CD4-positive, alpha-beta T cell treated with Interleukin-2 at 100 ng/mL for 4 hours (primary cell): ENCODE data around the gene SYDE1.
"Not testable (repeated sequence)": the region's sequence is repeated elsewhere in the genome, so short reads cannot be mapped to it uniquely, and the experiment has no call there.

Experiments
- DNase-seq: peaks from one replicate; pipeline ENCODE4 v3.0.0-alpha.2; 2020; ENCODE audit warnings: low spot score

SYDE1 gene

GRCh38 chr19:15107061-15108010 lies at the start of gene SYDE1:
Gene SYDE1 (plus strand): TSS chr19:15107401. CDS start chr19:15107434, 33 bp downstream.
- DNase-seq, result no peak

- no peak for DNase-seq
These were observed 45.2 kb upstream of the SYDE1 start for GRCh38 chr19:15062036-15062435.

GRCh38 chr19:15070386-15070785 lies 36.8 kb upstream of the SYDE1 start:
- DNase-seq, result not testable (repeated sequence)

- DNase-seq, result no peak
These were observed 34.1 kb upstream of the SYDE1 start for GRCh38 chr19:15072930-15073647.

- DNase-seq, result no peak
These were observed 32.8 kb upstream of the SYDE1 start for GRCh38 chr19:15074371-15074770.

GRCh38 chr19:15075806-15076205 lies 31.4 kb upstream of the SYDE1 start:
- DNase-seq, result no peak

GRCh38 chr19:15080002-15080401 lies 27.2 kb upstream of the SYDE1 start:
- not testable (repeated sequence) for DNase-seq

GRCh38 chr19:15081911-15082310 lies 25.3 kb upstream of the SYDE1 start, which contains the start of gene OR1I1:
Gene OR1I1 (plus strand): TSS chr19:15082211. CDS start chr19:15087066, 4,855 bp downstream.
- DNase-seq, result no peak

GRCh38 chr19:15087182-15087581 lies 20.0 kb upstream of the SYDE1 start:
- DNase-seq, result no peak

- peak; percentile 78 for DNase-seq
These were observed 15.1 kb upstream of the SYDE1 start for GRCh38 chr19:15091918-15092753.

GRCh38 chr19:15093001-15093400 lies 14.2 kb upstream of the SYDE1 start:
- no peak for DNase-seq

GRCh38 chr19:15096223-15096622 lies 11.0 kb upstream of the SYDE1 start:
- DNase-seq, result no peak

GRCh38 chr19:15097980-15098379 lies 9.2 kb upstream of the SYDE1 start:
- not testable (repeated sequence) for DNase-seq

GRCh38 chr19:15098460-15098859 lies 8.7 kb upstream of the SYDE1 start:
- no peak for DNase-seq

GRCh38 chr19:15099017-15099582 lies 8.1 kb upstream of the SYDE1 start:
- no peak for DNase-seq

GRCh38 chr19:15101479-15102082 lies 5.6 kb upstream of the SYDE1 start:
- DNase-seq, result peak; percentile 57

- no peak for DNase-seq
These were observed 3.2 kb upstream of the SYDE1 start for GRCh38 chr19:15104003-15104402.

GRCh38 chr19:15104411-15104810 lies 2.8 kb upstream of the SYDE1 start:
- no peak for DNase-seq

- no peak for DNase-seq
These were observed 2.2 kb upstream of the SYDE1 start for GRCh38 chr19:15105044-15105443.

- DNase-seq, result no peak
These were observed 1.1 kb downstream of the SYDE1 start for GRCh38 chr19:15108145-15108844.
